Measurements from ENCODE around the gene GABPB2.

GABPB2 gene

GRCh38 chr1:151059109-151060006 lies 11.2 kb upstream of the GABPB2 start, which contains the start of gene CDC42SE1:
Gene CDC42SE1 (minus strand): TSS chr1:151059622. CDS start chr1:151055730, 3,892 bp downstream.
- in situ Hi-C loops (cut with HindIII; ENCODE audit: low sequenced_read_pairs), result no loop called here

- in situ Hi-C loops (cut with HindIII; ENCODE audit: low sequenced_read_pairs), result no loop called here
Measured at GRCh38 chr1:151060007-151060656, 10.4 kb upstream of the GABPB2 start, which contains the start of gene MLLT11. Gene MLLT11 (plus strand): TSS chr1:151060397. CDS start chr1:151067225, 6,828 bp downstream.

- in situ Hi-C loops (cut with HindIII; ENCODE audit: low sequenced_read_pairs), result no loop called here
Measured at GRCh38 chr1:151060657-151061421, 9.7 kb upstream of the GABPB2 start.

DNA sequence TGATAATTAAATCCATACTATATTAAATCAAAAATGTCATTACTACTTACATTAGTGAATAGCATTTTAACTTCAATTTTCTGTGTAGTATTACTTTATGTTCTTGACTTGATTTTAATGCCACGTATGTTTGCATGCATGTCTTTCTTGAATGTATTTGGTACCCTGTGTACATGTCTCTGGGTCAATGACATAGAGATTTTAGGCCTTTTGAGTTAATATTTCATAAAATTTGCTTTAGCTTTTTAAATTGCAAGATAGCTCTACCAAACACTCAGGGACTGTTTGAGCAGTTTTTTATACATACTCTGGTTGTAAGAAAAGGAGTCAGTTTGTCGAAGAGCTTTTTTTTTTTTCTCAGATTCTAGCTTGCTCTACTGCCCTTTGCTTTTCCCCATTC lies 8.9 kb upstream of the GABPB2 start:
- in situ Hi-C loops (cut with HindIII; ENCODE audit: low sequenced_read_pairs), result no loop called here

- in situ Hi-C loops (cut with HindIII; ENCODE audit: low sequenced_read_pairs), result no loop called here
Measured at GRCh38 chr1:151062741-151063371, 7.7 kb upstream of the GABPB2 start.

DNA sequence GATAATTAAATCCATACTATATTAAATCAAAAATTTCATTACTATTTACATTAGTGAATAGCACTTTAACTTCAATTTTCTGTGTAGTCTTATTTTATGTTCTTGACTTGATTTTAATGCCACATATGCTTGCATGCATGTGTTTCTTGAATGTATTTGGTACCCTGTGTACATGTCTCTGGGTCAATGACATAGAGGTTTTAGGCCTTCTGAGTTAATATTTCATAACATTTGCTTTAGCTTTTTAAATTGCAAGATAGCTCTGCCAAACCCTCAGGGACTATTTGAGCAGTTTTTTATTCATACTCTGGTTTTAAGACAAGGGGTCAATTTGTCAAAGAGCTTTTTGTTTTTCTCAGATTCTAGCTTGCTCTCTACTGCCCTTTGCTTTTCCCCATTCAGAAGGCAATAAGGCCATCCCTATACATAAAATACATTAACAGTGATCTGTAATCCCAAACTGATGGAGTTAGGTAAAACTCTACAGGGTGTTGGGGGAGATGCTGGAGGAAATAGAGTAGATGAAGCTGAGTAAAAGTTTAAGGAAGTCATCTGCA lies 5.4 kb upstream of the GABPB2 start:
- in situ Hi-C loops (cut with HindIII; ENCODE audit: low sequenced_read_pairs), result no loop called here

- in situ Hi-C loops (cut with HindIII; ENCODE audit: low sequenced_read_pairs), result no loop called here
Measured at GRCh38 chr1:151067185-151067584, 3.4 kb upstream of the GABPB2 start.

DNA sequence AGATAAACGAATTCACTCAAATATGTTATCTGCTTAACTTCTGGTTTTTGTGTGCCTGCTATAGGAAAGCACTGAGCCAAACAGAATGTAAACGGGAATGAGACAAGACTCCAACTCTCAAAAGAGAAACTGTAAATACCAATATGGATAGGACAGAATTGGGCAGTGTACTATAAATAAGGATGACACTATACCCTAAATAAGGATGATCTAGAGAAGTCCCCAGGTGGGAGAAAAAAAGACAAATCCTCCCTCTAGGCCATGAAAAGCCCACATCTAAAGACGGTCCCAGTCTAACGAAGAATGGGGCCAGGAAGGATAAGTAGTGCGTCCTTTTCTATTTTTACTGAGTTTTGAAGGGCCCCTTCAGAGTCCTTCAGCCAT lies 1.5 kb upstream of the GABPB2 start:
- in situ Hi-C loops (cut with HindIII; ENCODE audit: low sequenced_read_pairs), result no loop called here

GRCh38 chr1:151072224-151072623 lies 1.7 kb downstream of the GABPB2 start:
- in situ Hi-C loops (cut with HindIII; ENCODE audit: low sequenced_read_pairs), result no loop called here

- in situ Hi-C loops (cut with HindIII; ENCODE audit: low sequenced_read_pairs), result no loop called here
Measured at GRCh38 chr1:151085953-151086559, 15.5 kb downstream of the GABPB2 start.

- in situ Hi-C loops (cut with HindIII; ENCODE audit: low sequenced_read_pairs), result loop anchor here (5.0 kb wide), 1 partner anchor 35 kb away; no protein-coding TSS in a partner anchor
Measured at GRCh38 chr1:151097426-151097825, 26.9 kb downstream of the GABPB2 start.

GRCh38 chr1:151098126-151098525 lies 27.6 kb downstream of the GABPB2 start:
- in situ Hi-C loops (cut with HindIII; ENCODE audit: low sequenced_read_pairs), result loop anchor here (5.0 kb wide), 1 partner anchor 34 kb away; no protein-coding TSS in a partner anchor

DNA sequence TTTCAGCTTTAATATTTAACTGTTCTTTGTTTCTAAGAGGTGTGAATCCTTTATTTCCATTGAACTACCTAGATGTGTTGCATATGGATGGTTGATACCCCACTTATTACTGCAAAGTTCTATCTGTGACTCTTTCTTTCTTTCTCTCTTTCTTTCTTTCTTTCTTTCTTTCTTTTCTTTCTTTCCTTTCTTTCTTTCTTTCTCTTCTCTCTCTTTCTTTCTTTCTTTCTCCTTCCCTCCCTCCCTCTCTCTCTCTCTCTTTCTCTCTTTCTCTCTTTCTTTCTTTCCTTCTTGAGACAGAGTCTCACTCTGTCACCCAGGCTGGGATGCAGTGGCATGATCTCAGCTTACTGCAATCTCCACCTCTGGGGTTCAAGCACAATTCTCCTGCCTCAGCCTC lies 34.1 kb downstream of the GABPB2 start:
- in situ Hi-C loops (cut with HindIII; ENCODE audit: low sequenced_read_pairs), result no loop called here

DNA sequence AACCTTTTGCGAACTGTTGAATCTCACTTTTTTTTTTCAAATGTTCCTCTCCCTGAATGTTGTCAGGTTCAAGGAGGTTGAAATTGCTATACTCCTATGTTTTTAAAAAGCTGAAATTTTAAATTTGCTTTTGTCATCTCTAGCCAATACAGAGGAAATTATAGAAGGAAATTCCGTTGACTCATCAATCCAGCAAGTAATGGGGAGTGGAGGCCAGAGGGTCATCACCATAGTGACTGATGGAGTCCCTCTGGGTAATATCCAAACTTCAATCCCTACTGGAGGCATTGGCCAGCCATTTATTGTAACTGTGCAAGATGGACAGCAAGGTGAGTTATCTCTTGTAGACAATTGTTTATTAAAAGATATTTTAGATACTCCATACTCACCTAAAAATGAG lies 36.3 kb downstream of the GABPB2 start:
- in situ Hi-C loops (cut with HindIII; ENCODE audit: low sequenced_read_pairs), result no loop called here

- in situ Hi-C loops (cut with HindIII; ENCODE audit: low sequenced_read_pairs), result no loop called here
Measured at GRCh38 chr1:151108331-151108730, 37.8 kb downstream of the GABPB2 start.

DNA sequence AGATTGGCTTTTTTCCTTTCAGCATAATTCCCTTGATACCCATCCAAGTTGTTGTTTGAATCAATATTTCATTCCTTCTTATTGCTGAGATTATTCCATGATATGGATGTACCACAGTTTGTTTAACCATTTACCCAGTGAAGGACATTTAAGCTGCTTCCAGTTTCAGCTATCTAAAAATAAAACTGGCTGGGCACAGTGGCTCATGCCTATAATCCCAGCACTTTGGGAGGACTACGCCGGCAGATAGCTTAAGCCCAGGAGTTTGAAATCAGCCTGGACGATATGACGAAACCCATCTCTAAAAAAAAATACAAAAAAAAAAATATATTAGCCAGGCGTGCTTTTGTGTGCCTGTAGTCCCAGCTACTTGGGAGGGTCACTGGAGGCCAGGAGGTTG lies 43.3 kb downstream of the GABPB2 start:
- in situ Hi-C loops (cut with HindIII; ENCODE audit: low sequenced_read_pairs), result no loop called here

DNA sequence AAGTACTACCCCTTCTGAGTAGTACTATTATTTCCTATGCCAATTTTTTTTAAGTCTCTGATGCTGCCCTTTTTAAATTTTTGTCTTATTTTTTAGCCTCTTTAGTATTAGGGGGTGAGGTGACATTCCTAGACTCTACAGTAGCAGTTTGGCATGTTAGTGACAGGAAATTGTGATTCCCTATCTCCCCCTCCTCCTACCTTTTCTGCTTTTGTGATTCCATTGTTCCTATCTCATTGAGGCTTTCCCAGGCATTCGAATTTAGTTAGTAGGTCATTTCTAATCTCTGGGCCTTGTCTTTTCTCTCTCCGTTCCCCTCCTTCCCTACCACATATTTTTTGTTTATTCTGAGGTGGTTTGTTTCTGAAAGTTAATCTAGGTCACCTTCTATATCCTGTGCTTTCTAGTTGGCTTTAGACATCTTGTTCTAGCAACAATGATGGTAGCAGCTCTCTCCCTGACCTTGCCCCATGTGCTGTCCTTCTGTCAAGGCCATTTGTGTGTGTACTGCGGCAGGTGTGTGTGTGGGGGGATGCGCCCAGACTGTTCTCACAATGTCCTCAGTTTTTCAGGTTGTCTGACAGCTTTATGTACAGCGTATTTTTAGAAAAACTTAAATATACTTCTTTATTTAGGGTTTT lies 54.3 kb downstream of the GABPB2 start:
- in situ Hi-C loops (cut with HindIII; ENCODE audit: low sequenced_read_pairs), result no loop called here

DNA sequence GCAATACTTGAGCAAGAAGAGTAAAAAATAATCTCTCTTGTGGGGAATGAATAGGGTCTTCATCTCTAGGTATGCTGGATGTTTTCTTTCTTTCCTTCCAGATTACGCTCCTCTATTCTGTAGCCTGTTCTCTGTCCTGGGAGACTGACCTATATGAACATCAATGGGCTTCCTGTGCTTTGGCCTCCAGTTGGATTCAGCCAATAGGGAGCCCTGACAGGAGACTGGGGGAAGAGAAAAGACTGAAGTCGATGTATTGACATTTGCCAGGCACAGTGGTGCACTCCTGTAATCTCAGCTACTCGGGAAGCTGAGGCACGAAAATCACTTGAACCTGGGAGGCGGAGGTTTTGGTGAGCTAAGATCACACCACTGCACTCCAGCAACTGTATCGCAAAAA lies 58.2 kb downstream of the GABPB2 start:
- in situ Hi-C loops (cut with HindIII; ENCODE audit: low sequenced_read_pairs), result no loop called here

DNA sequence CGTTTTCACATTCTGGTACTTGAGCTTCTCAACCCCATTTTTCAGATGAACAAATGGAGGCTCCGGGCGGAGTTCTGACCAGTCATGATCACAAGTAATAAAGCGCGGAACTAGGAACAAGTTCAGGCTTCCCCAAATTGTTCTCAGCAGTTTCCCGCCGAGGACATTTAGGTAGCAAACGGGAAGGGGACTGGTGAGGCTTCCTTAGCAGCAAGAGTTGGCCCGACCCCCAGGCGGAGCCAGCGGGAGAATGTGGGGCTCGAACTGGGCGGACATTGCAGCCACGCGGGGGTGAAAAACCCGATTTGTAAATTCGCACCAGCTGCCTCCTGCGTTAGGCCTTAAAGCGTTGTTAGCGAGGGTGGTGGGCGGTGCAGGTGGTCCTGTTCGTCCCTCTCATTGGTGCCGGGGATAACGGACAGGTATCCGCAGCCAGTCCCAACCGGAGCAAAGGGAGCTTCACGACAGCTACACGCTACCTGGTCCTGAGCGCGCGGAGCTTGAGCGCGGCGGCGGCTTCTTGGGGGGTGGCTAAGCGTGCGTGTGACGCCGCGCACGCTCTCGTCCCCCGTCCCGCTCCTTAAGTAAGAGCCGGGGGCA lies 60.5 kb downstream of the GABPB2 start:
- in situ Hi-C loops (cut with HindIII; ENCODE audit: low sequenced_read_pairs), result loop anchor here (5.0 kb wide), 1 partner anchor 34 kb away; no protein-coding TSS in a partner anchor

All from DLD1 (cell line).